ENCODE measurements around the gene XIRP1.

XIRP1 gene

DNA sequence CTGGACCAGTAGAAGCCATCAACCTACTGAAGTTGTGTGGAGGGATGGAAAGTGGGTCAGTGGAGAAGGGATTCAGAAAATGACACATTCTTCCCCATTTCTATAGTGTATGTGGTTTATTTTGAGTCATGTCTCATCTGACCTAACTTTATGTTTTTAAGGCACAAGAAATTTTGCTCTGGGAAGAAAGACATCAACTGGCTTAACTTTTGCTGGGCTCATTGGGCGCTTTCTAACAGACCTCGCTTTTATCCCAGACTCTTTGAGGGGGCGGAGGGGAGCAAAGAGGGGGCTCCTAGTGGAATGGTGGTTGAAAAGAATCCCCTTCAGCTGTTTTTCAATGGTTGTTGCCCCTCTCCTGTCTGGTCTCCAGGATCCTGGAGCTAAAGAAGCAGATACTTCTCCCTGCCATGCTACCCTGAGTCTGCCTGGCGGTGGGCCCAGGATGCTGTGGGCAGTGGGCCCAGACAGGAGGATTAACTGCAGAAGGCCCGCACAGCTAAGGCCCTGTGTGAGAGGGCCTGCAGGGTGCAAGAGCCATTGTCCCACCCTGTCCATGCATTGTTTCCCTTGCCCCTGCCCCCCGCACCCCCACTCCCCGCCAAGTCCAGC is 53.5 kb downstream of the XIRP1 start:
- no peak for DNase-seq
- in situ Hi-C loops (cut with MboI; ENCODE audit: low pct_unique_long_range_greater_than_20kb, low sequenced_read_pairs) = no loop called here

DNA sequence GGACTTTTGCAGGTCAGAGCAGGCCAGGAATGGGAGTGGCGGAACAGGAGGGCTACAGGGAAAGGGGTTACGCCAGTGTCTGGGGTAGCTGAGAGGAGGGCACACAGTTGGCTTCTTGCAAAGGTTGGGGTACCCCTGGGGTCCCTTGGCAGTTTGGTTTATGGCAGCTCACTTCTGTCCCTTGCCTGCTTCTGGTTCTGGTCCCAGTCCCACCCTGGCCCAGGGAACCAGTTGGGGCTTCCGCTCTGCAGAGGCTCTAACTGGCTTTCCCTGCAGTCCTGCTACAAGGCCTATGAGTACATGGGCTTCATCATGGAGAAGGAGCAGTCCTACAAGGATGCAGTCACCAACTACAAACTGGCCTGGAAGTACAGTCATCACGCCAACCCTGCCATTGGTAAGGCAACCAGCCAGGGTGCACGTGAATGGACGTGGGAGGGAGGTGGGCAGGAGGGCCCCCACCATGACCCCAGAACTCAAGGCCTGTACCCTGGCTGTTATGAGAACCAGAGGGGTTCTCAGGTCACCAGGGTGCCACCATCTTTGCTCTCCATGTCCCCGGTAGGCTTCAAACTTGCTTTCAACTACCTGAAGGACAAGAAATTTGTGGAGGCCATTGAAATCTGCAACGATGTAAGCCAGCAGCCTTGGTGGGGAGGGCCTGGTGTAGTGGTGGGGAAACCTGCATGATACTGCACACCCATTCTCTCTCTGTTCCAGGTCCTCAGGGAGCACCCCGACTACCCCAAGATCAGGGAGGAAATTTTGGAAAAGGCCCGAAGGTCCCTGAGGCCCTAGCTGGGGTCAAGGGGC is 54.2 kb downstream of the XIRP1 start:
- in situ Hi-C loops (cut with MboI; ENCODE audit: low pct_unique_long_range_greater_than_20kb, low sequenced_read_pairs) = no loop called here
- no peak for DNase-seq

DNA sequence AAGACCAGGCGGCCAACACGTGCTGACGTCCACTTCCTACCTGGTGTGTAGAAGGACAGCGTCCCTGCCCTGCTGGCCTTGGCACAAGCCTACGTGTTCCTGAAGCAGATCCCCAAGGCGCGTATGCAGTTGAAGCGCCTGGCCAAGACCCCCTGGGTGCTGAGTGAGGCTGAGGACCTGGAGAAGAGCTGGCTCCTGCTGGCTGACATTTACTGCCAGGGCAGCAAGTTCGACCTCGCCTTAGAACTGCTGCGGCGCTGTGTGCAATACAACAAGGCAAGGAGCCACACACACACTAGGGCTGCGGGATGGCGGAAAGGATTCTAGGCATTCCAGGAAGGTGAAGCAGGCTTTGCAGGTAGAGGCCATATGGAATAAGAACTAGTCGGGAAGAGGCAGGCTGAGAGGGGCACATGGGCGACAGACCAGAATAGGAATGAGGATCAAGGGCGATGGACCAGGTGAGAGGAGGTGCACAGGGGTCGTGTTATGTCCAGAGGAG is 54.9 kb downstream of the XIRP1 start:
- in situ Hi-C loops (cut with MboI; ENCODE audit: low pct_unique_long_range_greater_than_20kb, low sequenced_read_pairs) = no loop called here
- DNase-seq = no peak

- in situ Hi-C loops (cut with MboI; ENCODE audit: low pct_unique_long_range_greater_than_20kb, low sequenced_read_pairs) = no loop called here
- DNase-seq = no peak
These were observed 55.6 kb downstream of the XIRP1 start for GRCh38 chr3:39136533-39137434.

GRCh38 chr3:39135170-39135805 is 57.1 kb downstream of the XIRP1 start:
- DNase-seq = no peak
- in situ Hi-C loops (cut with MboI; ENCODE audit: low pct_unique_long_range_greater_than_20kb, low sequenced_read_pairs) = no loop called here

DNA sequence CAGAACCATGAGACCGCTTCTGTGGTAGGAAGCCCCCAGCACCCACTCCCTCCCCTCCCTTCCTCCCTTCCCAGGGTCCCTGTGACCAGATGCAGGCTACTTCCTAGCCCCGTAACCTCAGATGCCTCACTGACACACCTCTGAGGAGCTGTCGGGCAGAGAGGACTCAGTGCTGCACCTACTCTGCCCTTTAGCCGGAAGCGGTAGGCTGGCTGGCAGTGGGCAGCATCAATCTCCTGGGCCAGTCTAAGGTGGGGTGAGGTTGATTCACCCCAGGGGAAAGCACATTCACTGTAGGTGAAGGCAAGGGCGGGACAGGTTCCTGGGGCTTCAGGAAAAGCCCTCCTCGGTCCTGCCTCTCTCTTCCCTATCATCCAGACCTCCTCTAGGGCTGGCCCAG is 58.1 kb downstream of the XIRP1 start:
- in situ Hi-C loops (cut with MboI; ENCODE audit: low pct_unique_long_range_greater_than_20kb, low sequenced_read_pairs) = no loop called here
- DNase-seq = no peak

DNA sequence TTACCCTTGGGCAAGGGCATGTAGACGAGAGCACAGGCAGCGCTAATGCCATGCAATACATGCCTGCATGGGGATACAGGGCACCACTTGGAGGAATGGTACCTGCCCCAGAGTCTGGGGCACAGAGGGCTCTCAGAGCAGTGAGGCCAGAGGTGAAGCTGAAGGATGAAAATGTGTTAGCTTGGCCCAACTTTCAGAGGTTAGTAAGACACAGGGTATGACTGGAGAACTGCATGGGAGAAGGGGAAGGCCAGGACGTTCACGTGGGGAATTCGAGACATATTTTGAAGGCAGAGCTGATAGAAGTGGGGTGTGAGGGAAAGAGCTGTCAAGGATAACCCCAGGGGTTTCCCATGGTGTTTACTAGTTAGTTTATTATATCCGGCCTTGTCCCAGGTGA is 58.6 kb downstream of the XIRP1 start:
- no peak for DNase-seq
- in situ Hi-C loops (cut with MboI; ENCODE audit: low pct_unique_long_range_greater_than_20kb, low sequenced_read_pairs) = no loop called here
